ENCODE results near the gene RNLS.

Gene RNLS

DNA sequence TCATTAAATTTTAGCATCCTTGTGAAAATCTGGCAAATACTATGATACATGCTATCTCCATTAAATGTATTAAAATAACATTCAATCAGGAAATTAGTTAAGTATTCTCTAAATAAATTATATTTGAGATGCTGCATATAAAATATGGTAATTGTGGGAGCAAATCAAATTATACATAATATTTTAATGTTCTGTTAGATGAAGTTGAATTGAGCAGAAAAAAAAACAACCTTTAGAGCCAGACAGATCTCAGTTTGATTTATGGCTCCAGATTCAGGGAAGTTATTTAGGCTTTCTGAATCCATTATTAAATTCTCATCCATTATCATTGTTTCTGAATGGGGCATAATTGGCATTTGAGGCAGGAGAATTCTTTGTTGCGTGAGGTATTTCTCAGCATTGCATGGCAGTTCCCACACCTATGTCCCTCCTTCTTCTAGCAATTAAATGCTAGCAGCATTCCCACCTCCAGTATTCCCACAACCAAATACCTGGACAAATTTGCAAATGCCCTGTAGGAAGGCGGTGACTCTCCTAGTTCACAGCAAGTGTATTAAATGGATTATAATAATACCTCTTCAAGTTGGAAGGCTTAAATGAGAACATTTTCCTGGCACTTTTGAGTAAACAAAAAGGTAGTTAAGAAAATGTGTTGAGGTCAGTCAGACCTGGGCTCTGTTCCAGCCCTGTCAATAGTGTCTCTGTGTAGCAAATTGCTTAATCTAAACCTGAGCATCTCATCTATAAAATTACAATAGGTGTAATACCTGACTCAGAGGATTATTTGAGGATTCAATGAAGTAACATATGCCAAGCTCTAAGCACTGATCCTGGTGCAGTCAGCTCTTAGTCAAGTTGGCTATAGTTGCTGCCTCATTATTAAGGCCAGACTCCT lies 108.9 kb downstream of the RNLS start:
- no peak for DNase-seq

- DNase-seq: no peak
These were observed 110.6 kb downstream of the RNLS start for GRCh38 chr10:88472540-88472939.

GRCh38 chr10:88471899-88472298 lies 111.2 kb downstream of the RNLS start:
- DNase-seq: no peak

DNA sequence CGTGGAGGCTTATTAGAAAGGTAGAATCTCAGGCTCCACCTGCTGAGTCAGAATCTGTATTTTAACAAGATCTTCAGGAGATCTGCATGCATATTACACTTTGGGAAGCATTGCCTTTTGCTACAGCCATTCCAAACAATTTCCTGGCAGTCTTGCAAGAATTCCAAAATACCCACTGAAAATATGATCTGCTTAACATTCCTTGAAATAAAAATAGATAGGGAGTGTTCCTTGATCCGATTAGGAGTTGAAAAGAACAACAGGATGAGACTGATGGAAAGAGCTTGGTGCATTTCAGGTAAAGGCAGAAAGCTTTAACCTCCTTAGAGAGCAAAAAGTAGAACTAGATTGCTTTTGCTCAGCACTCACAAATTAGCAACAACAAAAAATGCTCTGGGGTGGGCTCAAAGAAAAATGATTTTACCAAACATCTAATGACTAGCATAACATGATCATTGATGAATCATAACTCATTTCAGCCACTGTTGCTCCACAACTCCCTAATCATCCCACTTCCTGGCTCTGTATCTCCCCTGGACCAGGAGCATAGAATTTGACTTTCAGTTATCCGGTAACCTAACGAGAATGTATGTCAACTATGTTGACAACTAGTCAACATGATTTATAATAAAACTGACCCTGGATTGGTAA lies 115.2 kb downstream of the RNLS start:
- no peak for DNase-seq

GRCh38 chr10:88466786-88467185 lies 116.3 kb downstream of the RNLS start:
- no peak for DNase-seq

DNA sequence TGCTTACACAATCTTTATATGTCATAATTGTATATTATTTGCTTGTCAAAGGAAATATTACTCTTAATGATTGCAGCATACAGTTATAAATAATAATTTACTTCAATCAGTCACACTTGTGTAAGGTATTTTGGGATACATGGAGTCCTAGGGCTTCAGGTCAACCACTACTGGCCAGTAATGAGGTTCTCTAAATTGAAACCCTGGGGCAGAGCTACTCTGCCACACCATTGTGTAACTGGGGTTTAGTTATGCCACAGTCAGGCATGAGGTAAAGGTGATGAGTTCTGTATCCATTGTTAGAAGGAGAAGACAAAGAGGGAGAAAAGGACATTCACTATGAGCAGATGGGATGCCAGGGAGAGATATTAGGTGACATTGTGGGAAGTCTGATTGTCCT lies 117.4 kb downstream of the RNLS start:
- DNase-seq: no peak

GRCh38 chr10:88463811-88464210 lies 119.3 kb downstream of the RNLS start:
- DNase-seq: no peak

GRCh38 chr10:88461426-88461825 lies 121.7 kb downstream of the RNLS start:
- DNase-seq: no peak

DNA sequence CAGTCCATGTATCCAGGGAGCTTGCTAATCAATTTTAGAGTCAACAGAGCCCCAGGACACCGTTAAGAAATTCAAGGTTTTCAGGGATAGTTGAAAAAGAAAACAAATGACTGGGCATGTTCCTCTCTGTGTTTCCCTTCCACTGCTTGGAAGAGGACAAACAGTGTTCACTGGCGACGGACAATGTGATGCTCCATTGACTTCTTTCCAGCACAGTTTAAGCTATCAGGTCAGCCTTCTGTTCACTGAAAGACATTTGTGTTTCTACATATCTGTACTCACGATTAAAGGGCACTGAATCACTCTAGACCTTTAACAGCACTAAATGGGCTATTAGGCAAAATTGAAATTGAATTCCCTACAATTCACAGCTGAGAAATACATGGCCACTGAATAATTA lies 123.6 kb downstream of the RNLS start:
- DNase-seq: no peak

DNA sequence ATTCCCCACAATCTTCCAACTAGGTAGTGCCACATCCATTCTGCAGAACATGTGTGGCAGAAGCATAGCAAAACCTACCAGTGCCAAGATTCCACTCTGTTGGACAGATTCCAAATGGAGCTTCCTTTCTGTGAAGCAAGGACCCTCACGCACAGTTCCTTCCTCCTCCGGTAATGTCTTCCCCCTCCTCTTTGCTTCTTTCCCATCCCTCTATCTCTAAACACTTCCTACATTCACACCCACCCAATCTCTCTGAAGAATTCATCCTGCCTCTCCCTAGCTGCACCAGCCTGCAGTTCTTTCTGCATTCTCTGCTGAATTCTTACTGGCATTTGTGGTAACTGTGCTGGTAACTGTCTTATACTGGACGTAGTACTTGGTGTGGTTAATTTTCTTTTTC lies 124.9 kb downstream of the RNLS start:
- DNase-seq: no peak

DNA sequence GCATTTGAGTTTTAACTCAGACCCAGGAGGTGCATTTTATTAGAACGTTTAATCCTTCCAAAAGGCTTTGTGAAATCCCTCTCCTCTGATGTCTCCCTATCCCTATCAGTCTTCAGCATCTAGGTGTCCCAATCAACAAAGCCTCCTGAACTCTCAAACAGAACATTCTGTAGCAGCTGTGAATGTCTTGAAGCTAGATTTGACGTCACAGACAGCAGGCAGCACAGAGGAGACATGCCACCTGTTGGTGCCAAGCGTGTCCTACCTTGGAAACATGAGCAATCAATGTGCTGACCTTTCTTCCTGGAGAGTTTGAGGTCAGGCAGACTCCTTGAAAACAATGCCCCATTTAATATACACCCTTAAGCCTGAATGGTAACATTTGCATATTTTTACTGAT lies 125.5 kb downstream of the RNLS start:
- no peak for DNase-seq

DNA sequence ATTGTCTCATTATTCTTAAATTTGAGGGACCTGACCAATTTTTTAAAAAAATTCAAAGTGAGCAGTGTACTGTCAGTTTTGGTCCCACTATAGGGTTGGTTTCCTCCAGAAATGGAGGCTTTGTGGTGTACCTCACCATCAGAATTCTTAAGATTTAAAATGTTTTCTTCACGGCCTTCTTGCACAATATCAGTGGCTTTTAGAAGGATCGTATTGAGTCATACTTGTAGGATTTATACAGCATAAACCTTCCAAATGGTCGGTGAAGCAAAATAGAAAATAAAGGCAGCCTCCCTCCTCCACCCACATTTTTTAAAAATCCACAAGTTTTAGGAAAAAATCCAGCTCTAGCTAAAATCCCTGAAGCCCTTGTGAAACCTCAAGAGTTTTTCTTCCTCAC lies 126.4 kb downstream of the RNLS start:
- no peak for DNase-seq

DNA sequence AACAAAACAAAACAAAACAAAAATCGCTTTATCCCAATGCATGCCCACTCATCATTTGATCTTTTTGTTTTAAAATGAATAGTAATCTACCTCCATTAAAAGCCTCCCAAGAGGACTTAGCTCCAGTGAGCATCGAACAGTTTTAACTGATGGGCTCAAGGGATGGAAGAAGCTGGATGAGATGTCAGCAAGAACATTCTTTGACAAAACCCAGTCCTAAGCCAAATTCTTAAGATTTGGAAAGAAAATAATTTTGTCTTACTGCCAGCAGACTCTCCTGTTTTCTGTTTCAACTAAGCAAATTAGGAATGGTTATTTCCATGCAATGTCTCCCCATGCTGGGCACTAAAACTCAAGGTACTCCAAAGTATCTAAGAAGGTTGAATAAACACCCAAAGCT lies 127.3 kb downstream of the RNLS start:
- DNase-seq: no peak

GRCh38 chr10:88450201-88450600 lies 132.9 kb downstream of the RNLS start:
- no peak for DNase-seq

DNA sequence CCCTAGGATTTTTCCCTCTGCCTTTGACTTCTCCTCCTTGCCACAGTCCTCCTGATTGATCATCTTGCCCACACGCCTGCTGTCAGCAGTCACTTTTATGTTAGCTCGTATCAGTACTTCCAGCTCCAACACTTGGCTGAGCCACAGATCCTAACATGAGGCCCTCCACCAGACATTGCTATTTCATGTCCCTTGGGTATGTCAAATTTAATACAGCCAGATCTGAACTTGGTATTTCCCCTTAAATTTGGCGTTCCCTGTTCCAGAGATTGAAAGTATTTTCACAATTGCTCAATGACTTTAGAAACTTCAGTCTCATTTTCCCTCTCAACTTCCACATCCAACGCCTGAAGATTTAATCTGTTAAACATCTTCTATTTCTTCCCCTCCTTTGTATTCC lies 140.4 kb downstream of the RNLS start:
- DNase-seq: no peak

- no peak for DNase-seq
These were observed 142.6 kb downstream of the RNLS start for GRCh38 chr10:88440541-88440940.

DNA sequence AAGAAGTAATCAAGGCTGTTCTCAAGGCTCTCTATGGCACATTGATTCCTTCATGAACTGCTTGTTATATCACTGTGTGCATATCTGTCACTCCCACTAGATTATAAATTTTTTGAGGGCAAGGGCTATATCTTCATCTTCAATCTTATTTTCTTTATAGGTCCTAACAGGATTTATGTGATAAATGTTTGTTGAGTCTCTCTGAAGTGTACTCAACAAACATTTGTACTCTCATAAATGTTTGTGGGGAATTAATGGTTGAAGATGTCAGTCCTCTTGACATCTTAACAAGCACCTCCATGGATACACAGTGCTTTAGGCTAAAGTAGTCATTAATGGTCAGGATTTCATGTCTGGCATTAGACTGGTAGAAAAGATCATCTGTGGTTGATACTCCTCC lies 143.2 kb downstream of the RNLS start:
- no peak for DNase-seq

DNA sequence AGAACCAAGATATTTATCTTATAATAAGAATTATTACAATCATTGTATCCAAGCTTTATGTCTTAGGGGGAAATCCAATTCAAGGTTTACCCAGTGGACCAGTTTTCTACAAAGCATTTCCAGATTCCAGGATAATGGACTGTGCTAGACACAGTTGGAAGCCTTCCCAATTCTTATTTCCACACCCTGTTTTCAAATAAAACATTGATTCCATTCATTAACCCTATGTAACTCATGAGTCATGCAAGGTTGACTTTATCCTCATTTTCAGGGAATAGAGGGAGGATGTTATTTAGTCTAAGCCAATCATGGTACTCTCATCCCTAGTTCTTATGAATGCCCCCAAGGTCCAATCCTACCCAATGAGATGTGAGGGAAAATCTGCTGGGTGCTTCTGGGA lies 145.7 kb downstream of the RNLS start:
- DNase-seq: no peak

DNA sequence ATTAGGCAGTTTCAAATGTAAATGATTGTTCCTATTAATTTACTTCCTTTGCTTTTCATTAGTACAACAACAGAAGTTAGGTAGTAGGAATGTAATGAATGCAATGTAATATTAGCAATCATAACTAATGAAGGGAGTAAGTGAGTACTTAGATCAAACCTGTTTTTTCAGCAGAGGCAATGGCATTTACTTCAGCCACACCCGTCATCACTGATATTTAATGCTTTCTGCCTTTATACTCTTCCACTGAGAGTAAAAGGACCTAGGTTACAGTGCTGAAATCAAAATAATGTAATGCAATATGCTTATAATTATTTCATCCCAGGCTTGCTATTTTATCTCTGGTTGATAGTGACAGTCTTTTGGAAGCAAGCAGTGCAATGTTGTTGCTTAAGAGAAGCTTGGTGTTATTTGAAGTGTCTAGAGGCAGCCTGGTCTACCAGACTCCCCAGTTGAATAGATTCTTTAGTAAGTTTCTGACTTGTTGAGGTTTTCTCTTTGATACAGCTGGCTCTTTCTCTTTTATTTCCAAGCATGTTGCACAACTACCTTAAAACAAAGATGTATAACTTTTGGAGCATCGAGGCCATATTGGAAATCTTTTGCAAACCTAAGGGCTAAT lies 149.4 kb downstream of the RNLS start:
- DNase-seq: no peak

GRCh38 chr10:88431103-88431502 lies 152.0 kb downstream of the RNLS start:
- no peak for DNase-seq

DNA sequence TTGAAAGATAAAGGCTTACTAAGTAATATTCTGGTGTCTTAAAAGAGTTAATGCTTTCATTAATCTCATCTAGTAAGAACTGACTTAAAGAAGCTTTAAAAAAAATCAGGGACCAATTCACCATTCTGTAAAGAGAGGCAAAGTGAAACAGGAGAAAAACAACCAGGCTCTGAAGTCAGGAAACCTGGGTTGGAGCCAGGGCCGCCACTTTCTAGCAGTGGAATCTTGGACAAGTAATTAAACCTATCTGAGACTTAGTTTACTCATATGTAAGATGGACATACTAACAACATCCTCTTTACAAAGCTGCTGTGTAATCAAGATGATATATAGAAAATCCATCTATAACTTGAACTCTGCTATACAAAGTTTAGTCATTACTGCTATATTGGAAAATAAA lies 154.1 kb downstream of the RNLS start:
- no peak for DNase-seq

GRCh38 chr10:88428442-88428841 lies 154.7 kb downstream of the RNLS start:
- DNase-seq: no peak

GRCh38 chr10:88427024-88427423 lies 156.1 kb downstream of the RNLS start:
- DNase-seq: no peak

DNA sequence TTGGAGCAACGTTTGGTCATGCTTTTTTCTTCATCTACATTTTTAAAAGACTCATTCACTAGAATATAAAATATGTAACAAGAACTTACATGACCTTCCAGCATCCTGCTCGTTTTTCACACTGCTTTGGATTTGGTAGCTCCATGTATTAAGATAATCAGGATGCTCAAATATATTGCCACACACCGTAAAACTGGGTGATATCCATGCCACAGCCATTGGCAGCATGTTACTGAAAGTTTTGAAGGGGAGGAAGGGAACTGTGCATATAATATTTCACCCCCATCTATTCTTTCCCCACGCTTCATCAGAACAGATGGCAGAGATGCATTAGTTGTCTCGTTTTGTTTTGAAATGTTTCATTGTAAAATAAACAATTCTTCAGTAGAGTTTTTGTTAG lies 158.2 kb downstream of the RNLS start:
- DNase-seq: no peak

Measured in NCI-H2171 (cell line).